Right lobe of liver (tissue), 6 donors: ENCODE results near the gene HTRA3. TPM values are rescaled to one million over a fixed set of nuclear protein-coding genes. Genes with fewer than 3 reads are reported as not detected.
A peak's percentile ranks its signal among the peaks of the same experiment; 100 is the strongest.

Experiments
- ATAC-seq, 4 donors: fragments of 200-7000 bp; cut with Tn5 transposase; one replicate each; pipeline ENCODE4 v1.9.1; 2020; ENCODE audit warnings: mild to moderate bottlenecking in 4 of 4, moderate library complexity in 4 of 4
- DNase-seq, 3 donors: peaks; one replicate each; pipeline ENCODE4 v3.0.0-alpha.2; 2020
- H3K27ac ChIP-seq, 3 donors: fragments of 200-600 bp; one replicate each; pipeline ENCODE4 v1.8.0; 2022
- H3K27me3 ChIP-seq, 2 donors: fragments of 200-600 bp; one replicate each; pipeline ENCODE4 v1.8.0; 2022
- H3K36me3 ChIP-seq, 4 donors: fragments of 200-600 bp; sonication (generic) in 1 of 4; one replicate each; pipeline versions ENCODE4 v1.5.1 to v1.8.0; 2017 to 2022; ENCODE audit warnings: control low read depth in 1 of 4
- H3K4me1 ChIP-seq, 4 donors: fragments of 200-600 bp; sonication (generic) in 1 of 4; one replicate each; pipeline versions ENCODE4 v1.5.1 to v1.8.0; 2017 to 2022; ENCODE audit warnings: control low read depth in 1 of 4
- H3K4me3 ChIP-seq, 3 donors: fragments of 200-600 bp; one replicate each; pipeline ENCODE4 v1.8.0; 2022
- H3K9me3 ChIP-seq, 4 donors: fragments of 200-600 bp; sonication (generic) in 1 of 4; one replicate each; pipeline versions ENCODE4 v1.5.1 to v1.8.0; 2017 to 2022; ENCODE audit warnings: control low read depth in 1 of 4
- CTCF ChIP-seq, 4 donors: fragments of 200-600 bp in 3 of 4; fragments of 450-650 bp in 1 of 4; IDR thresholded peaks; one replicate each; pipeline versions ENCODE4 v1.5.1 to v1.8.0; 2016 to 2022; ENCODE audit warnings: antibody characterized with exemption in 4 of 4, mild to moderate bottlenecking in 2 of 4
- POLR2A ChIP-seq: fragments of 450-650 bp; IDR thresholded peaks from one replicate; pipeline ENCODE4 v1.6.1; 2017; ENCODE audit warnings: antibody characterized with exemption, mild to moderate bottlenecking
- WGBS: methylation state at CpG from one replicate; pipeline ENCODE4 v1.1.6; 2018; ENCODE audit warnings: low coverage, low lambda C conversion rate; ENCODE audit not compliant: insufficient coverage; ENCODE audit errors: missing lambda C conversion rate; 5-methylcytosine and 5-hydroxymethylcytosine counted together
- intact Hi-C, 2 donors: fragments of 100-400 bp; cut with DNase I; formaldehyde crosslinking; loops; one replicate each; pipeline versions ENCODE4 v1.11.2 to v1.14.1; 2022
- total RNA-seq, 6 experiments: library from RNA; depleted of rRNA in 2 of 6; stranded (reverse); fragments of >200 nt in 2 of 6; fragmentation: NEBNext Ultra II Directional in 3 of 6; extraction: Animal tissue kit (Norgen Biotek cat#: 25700) in 3 of 6; gene quantifications; one replicate each; pipeline versions ENCODE4 v1.1.0 to v1.2.4, GENCODE V29; 2016 to 2023
- donor health status: DM: no; HTN: yes; CAD: no.
- donor health status: DM: no; HTN: no; CAD: no.
- donor health status: DM: no; HTN: no; CAD: no.
- donor health status: DM: no; HTN: yes; CAD: no.
- donor health status: DM: no; HTN: yes; CAD: no.

The HTRA3 gene
- total RNA-seq, 6 experiments from 2014 or later = 0.32 to 1.6 (median 1.0) TPM

- DNase-seq (peak in 1 of 3 donors; percentile 25), ATAC-seq (no peak)
- no peaks in the 10 kb centered on the region for H3K9me3 ChIP-seq
- intact Hi-C loops = loop anchor here in 1 of 2 donors (5.0 kb wide), 1 partner anchor 166 kb away; no protein-coding TSS in a partner anchor
- H3K36me3 ChIP-seq = peaks cover 0 to 22% (median 6%) of the 10 kb centered on the region in 4 donors
- TF ChIP-seq POLR2A (no peak), CTCF (IDR thresholded peaks at IDR 0.05) (no peak)
- H3K27me3 ChIP-seq = no peaks in the 10 kb centered on the region
- WGBS = 59% methylated on average over 3 of the region's 14 CpGs
- H3K4me1 ChIP-seq = peaks cover 0 to 10% (median 0%) of the 10 kb centered on the region in 4 donors
- H3K4me3 ChIP-seq = no peak overlapping the region
- H3K27ac ChIP-seq = no peak overlapping the region
These were observed 28.3 kb upstream of the HTRA3 start for GRCh38 chr4:8241211-8241779.

- Histone ChIP-seq H3K9me3 (no peaks in the 10 kb centered on the region), H3K36me3 (peaks cover 0 to 18% (median 3%) of the 10 kb centered on the region in 4 donors), H3K4me3 (no peak overlapping the region), H3K4me1 (peaks cover 0 to 18% (median 4%) of the 10 kb centered on the region in 4 donors), H3K27ac (peak overlapping the region; percentile 18 to 27 (median 26)), H3K27me3 (no peaks in the 10 kb centered on the region)
- DNase-seq (peak; percentile 81 to 86 (median 83)), ATAC-seq (peak; percentile 69 to 76 (median 73))
- peak; percentile 90 to 99 (median 97) for TF ChIP-seq CTCF (IDR thresholded peaks at IDR 0.05)
- no peak for TF ChIP-seq POLR2A
- intact Hi-C loops = loop anchor here in 1 of 2 donors (5.0 kb wide), 1 partner anchor 165 kb away; no protein-coding TSS in a partner anchor
- 42% methylated on average over 11 of the region's 29 CpGs for WGBS
These were observed 27.5 kb upstream of the HTRA3 start for GRCh38 chr4:8241895-8242696.

- H3K27me3 ChIP-seq = no peaks in the 10 kb centered on the region
- no peaks in the 10 kb centered on the region for H3K9me3 ChIP-seq
- peak overlapping the region; percentile 18 to 27 (median 26) for H3K27ac ChIP-seq
- no peak for TF ChIP-seq POLR2A
- TF ChIP-seq CTCF (IDR thresholded peaks at IDR 0.05) = no peak
- DNase-seq = peak in 2 of 3 donors; percentile 8 to 26
- peaks cover 0 to 10% (median 2%) of the 10 kb centered on the region in 4 donors for H3K36me3 ChIP-seq
- WGBS = 39% methylated on average over 2 of the region's 10 CpGs
- H3K4me1 ChIP-seq = peaks cover 0 to 27% (median 11%) of the 10 kb centered on the region in 4 donors
- no peak overlapping the region for H3K4me3 ChIP-seq
- no peak for ATAC-seq
- intact Hi-C loops = loop anchor here in 1 of 2 donors (5.0 kb wide), 1 partner anchor 164 kb away; no protein-coding TSS in a partner anchor
These were observed 26.6 kb upstream of the HTRA3 start for GRCh38 chr4:8242782-8243560.

- DNase-seq = peak in 2 of 3 donors; percentile 10 to 50
- whole genome bisulfite sequencing = 78% methylated on average over 4 of the region's 18 CpGs
- Histone ChIP-seq H3K27me3 (no peaks in the 10 kb centered on the region), H3K9me3 (no peaks in the 10 kb centered on the region), H3K27ac (no peak overlapping the region), H3K4me1 (peaks cover 0 to 29% (median 12%) of the 10 kb centered on the region in 4 donors), H3K36me3 (peaks cover 0 to 9% (median 0%) of the 10 kb centered on the region in 4 donors), H3K4me3 (no peak overlapping the region)
- no peak for TF ChIP-seq POLR2A
- TF ChIP-seq CTCF (IDR thresholded peaks at IDR 0.05) = no peak
- intact Hi-C loops = loop anchor here in 1 of 2 donors (5.0 kb wide), 1 partner anchor 163 kb away; no protein-coding TSS in a partner anchor
- no peak for ATAC-seq
These were observed 25.4 kb upstream of the HTRA3 start for GRCh38 chr4:8244001-8244757.
